ENCODE data around the gene ZBTB16. TPM values are rescaled to one million over a fixed set of nuclear protein-coding genes. Genes with fewer than 3 reads are reported as not detected.

ZBTB16 gene
- polyA plus RNA-seq, 1 donor (not counting 4 experiments of a cell fraction or from before 2014, with no cell fraction given): 0.18 TPM

GRCh38 chr11:114033572-114033971 is 25.9 kb upstream of the ZBTB16 start:
- Histone ChIP-seq H3K79me2 (ENCODE audit: control insufficient read depth, insufficient read depth, low read length) (no peaks in the 10 kb centered on the region), H3K27ac (ENCODE audit: control insufficient read depth, insufficient read depth, low read length) (no peak overlapping the region), H3K9me1 (ENCODE audit: control insufficient read depth, extremely low read depth, insufficient read depth, low read length) (no peaks in the 10 kb centered on the region), H3K4me3 (ENCODE audit: control insufficient read depth in 2 of 3, extremely low read depth in 1 of 3, insufficient read depth in 2 of 3, low read depth in 1 of 3, low read length in 3 of 3) (no peak overlapping the region), H3K9me3 (ENCODE audit: control insufficient read depth, low read depth, low read length) (no peaks in the 10 kb centered on the region), H3K4me1 (ENCODE audit: control insufficient read depth, extremely low read depth, insufficient read depth, low read length) (no peaks in the 10 kb centered on the region), H3K27me3 (ENCODE audit: control insufficient read depth, extremely low read depth, insufficient read depth, low read length) (peaks cover 26% of the 10 kb centered on the region), H2AFZ (ENCODE audit: control insufficient read depth, low read length) (no peak overlapping the region), H4K20me1 (ENCODE audit: control insufficient read depth, extremely low read depth, insufficient read depth, low read length) (no peaks in the 10 kb centered on the region), H3K36me3 (ENCODE audit: control insufficient read depth in 2 of 2, extremely low read depth in 1 of 2, insufficient read depth in 2 of 2, low read length in 2 of 2) (no peaks in the 10 kb centered on the region), H3K9ac (ENCODE audit: control insufficient read depth, extremely low read depth, insufficient read depth, low read length) (no peak overlapping the region), H3K4me2 (ENCODE audit: control insufficient read depth, extremely low read depth, insufficient read depth, low read depth, low read length) (no peak overlapping the region)
- dilution Hi-C loops (cut with MboI; ENCODE audit: extremely low pct_ligation_motif_present, low sequenced_read_pairs): loop anchor here (25.0 kb wide), 1 partner anchor 229 kb away; no protein-coding TSS in a partner anchor
- TF ChIP-seq EZH2 (IDR thresholded peaks at IDR 0.05; ENCODE audit: low read length): no peak
- TF ChIP-seq CTCF (optimal IDR thresholded peaks at IDR 0.05 in 1 of 3, IDR thresholded peaks at IDR 0.05 in 1 of 3, conservative IDR thresholded peaks at IDR 0.05 in 1 of 3; ENCODE audit: extremely low read depth in 1 of 3, insufficient read depth in 2 of 3, low read length in 3 of 3): no peak
- no peak for FAIRE-seq
- no peak for DNase-seq (ENCODE audit: low read depth, low spot score)

- Histone ChIP-seq H3K36me3 (ENCODE audit: control insufficient read depth in 2 of 2, extremely low read depth in 1 of 2, insufficient read depth in 2 of 2, low read length in 2 of 2) (no peaks in the 10 kb centered on the region), H3K4me3 (ENCODE audit: control insufficient read depth in 2 of 3, extremely low read depth in 1 of 3, insufficient read depth in 2 of 3, low read depth in 1 of 3, low read length in 3 of 3) (no peak overlapping the region), H3K9me1 (ENCODE audit: control insufficient read depth, extremely low read depth, insufficient read depth, low read length) (no peaks in the 10 kb centered on the region), H2AFZ (ENCODE audit: control insufficient read depth, low read length) (no peak overlapping the region), H3K9ac (ENCODE audit: control insufficient read depth, extremely low read depth, insufficient read depth, low read length) (no peak overlapping the region), H3K4me1 (ENCODE audit: control insufficient read depth, extremely low read depth, insufficient read depth, low read length) (no peaks in the 10 kb centered on the region), H3K27me3 (ENCODE audit: control insufficient read depth, extremely low read depth, insufficient read depth, low read length) (peaks cover 21% of the 10 kb centered on the region), H4K20me1 (ENCODE audit: control insufficient read depth, extremely low read depth, insufficient read depth, low read length) (no peaks in the 10 kb centered on the region), H3K79me2 (ENCODE audit: control insufficient read depth, insufficient read depth, low read length) (no peaks in the 10 kb centered on the region), H3K4me2 (ENCODE audit: control insufficient read depth, extremely low read depth, insufficient read depth, low read depth, low read length) (no peak overlapping the region), H3K9me3 (ENCODE audit: control insufficient read depth, low read depth, low read length) (no peaks in the 10 kb centered on the region), H3K27ac (ENCODE audit: control insufficient read depth, insufficient read depth, low read length) (no peak overlapping the region)
- DNase-seq (ENCODE audit: low read depth, low spot score) (no peak), FAIRE-seq (no peak)
- dilution Hi-C loops (cut with MboI; ENCODE audit: extremely low pct_ligation_motif_present, low sequenced_read_pairs): loop anchor here (25.0 kb wide), 1 partner anchor 227 kb away; no protein-coding TSS in a partner anchor
- no peak for TF ChIP-seq EZH2 (IDR thresholded peaks at IDR 0.05; ENCODE audit: low read length)
- TF ChIP-seq CTCF (optimal IDR thresholded peaks at IDR 0.05 in 1 of 3, IDR thresholded peaks at IDR 0.05 in 1 of 3, conservative IDR thresholded peaks at IDR 0.05 in 1 of 3; ENCODE audit: extremely low read depth in 1 of 3, insufficient read depth in 2 of 3, low read length in 3 of 3): no peak
Observed at GRCh38 chr11:114034956-114035355, 24.6 kb upstream of the ZBTB16 start.
